HepG2 (cell line): ENCODE results near the gene GRIK2. TPM values are rescaled to one million over a fixed set of nuclear protein-coding genes. Genes with fewer than 3 reads are reported as not detected.

Source experiments
- ATAC-seq: fragments of 200-7000 bp; cut with Tn5 transposase; 3 replicates; pipeline ENCODE4 v1.9.1; 2020; ENCODE audit warnings: mild to moderate bottlenecking, moderate library complexity
- BruUV-seq: library from RNA; stranded (reverse); fragments of 400-500 nt; replicated peaks from 2 replicates; lab custom pipeline; 2021; lab: Mats Ljungman, UMichigan
- CTCF ChIA-PET: fragments of 300-600 bp; formaldehyde crosslinking; extraction: SDS; loops from one replicate; lab custom pipeline; 2021; ENCODE audit warnings: low total read pairs, inconsistent platforms, low intra/inter-chr PET ratio; lab: Yijun Ruan, JAX
- POLR2A ChIA-PET: fragments of 350-600 bp; sonication (Branson Sonifier 250); formaldehyde crosslinking; loops from one replicate; lab custom pipeline; 2020; ENCODE audit warnings: antibody characterized with exemption, inconsistent platforms; lab: Yijun Ruan, JAX
- DNase-seq: peaks from one replicate; pipeline ENCODE4 v3.0.0-alpha.2; 2015; ENCODE audit warnings: low spot score
- FAIRE-seq: peaks from 3 replicates; lab custom pipeline; 2011; peaks lifted over from hg19 to GRCh38; lab: Jason Lieb, UNC
- H2AFZ ChIP-seq: one replicate; pipeline ENCODE4 v1.6.1; 2011; ENCODE audit warnings: low read length, inconsistent platforms
- H3K27ac ChIP-seq: fragments of 300-600 bp; 3 replicates; pipeline ENCODE4 v1.8.0; 2011; ENCODE audit warnings: mixed run types, mild to moderate bottlenecking, mixed read lengths, low read length, inconsistent platforms; ENCODE audit not compliant: insufficient read depth; ENCODE audit errors: extremely low read length
- H3K27me3 ChIP-seq, 2 experiments: fragments of 200-600 bp in 1 of 2; 2 replicates in 1 of 2; 3 replicates in 1 of 2; pipeline versions ENCODE4 v1.6.0 to v1.8.0; 2011; ENCODE audit warnings: low read length in 2 of 2, mild to moderate bottlenecking in 2 of 2, moderate library complexity in 2 of 2, inconsistent platforms in 1 of 2; ENCODE audit not compliant: insufficient read depth in 2 of 2, control insufficient read depth in 1 of 2
- H3K36me3 ChIP-seq, 2 experiments: fragments of 200-600 bp in 1 of 2; replicated peaks in 1 of 2; 2 replicates in 1 of 2; 3 replicates in 1 of 2; pipeline versions ENCODE4 v1.5.1 to v1.8.0; 2011; ENCODE audit warnings: low read length in 2 of 2, inconsistent platforms in 1 of 2; ENCODE audit not compliant: insufficient read depth in 2 of 2, control insufficient read depth in 1 of 2
- H3K4me1 ChIP-seq: 2 replicates; pipeline ENCODE4 v1.5.1; 2012; ENCODE audit warnings: low read length, inconsistent platforms; ENCODE audit not compliant: insufficient read depth
- H3K4me2 ChIP-seq: 2 replicates; pipeline ENCODE4 v1.6.0; 2011; ENCODE audit warnings: low read depth, low read length, inconsistent platforms
- H3K4me3 ChIP-seq, 3 experiments: fragments of 200-600 bp in 1 of 3; sonication (generic), shearing (Covaris generic) in 1 of 3; replicated peaks in 1 of 3; 2 replicates each; pipeline ENCODE4 v1.5.1; 2011 to 2016; ENCODE audit warnings: low read length in 3 of 3, inconsistent platforms in 2 of 3, low read depth in 2 of 3, mild to moderate bottlenecking in 2 of 3, control low read depth in 1 of 3, mixed read lengths in 1 of 3; ENCODE audit not compliant: insufficient read depth in 1 of 3
- H3K79me2 ChIP-seq: one replicate; pipeline ENCODE4 v1.6.1; 2011; ENCODE audit warnings: low read length, inconsistent platforms; ENCODE audit not compliant: insufficient read depth
- H3K9ac ChIP-seq: 2 replicates; pipeline ENCODE4 v1.6.0; 2011; ENCODE audit warnings: mild to moderate bottlenecking, low read depth, low read length, inconsistent platforms; ENCODE audit not compliant: insufficient read depth
- H3K9me3 ChIP-seq: 2 replicates; pipeline ENCODE4 v1.5.1; 2012; ENCODE audit warnings: mild to moderate bottlenecking, low read length
- H4K20me1 ChIP-seq: 2 replicates; pipeline ENCODE4 v1.6.0; 2011; ENCODE audit warnings: inconsistent platforms, mild to moderate bottlenecking, low read length, moderate library complexity; ENCODE audit not compliant: insufficient read depth
- SMAD1 ChIP-seq: sonication (generic); formaldehyde crosslinking; IDR thresholded peaks from 2 replicates; pipeline ENCODE4 v1.4.0; 2020; ENCODE audit warnings: missing genetic modification reagents, low read depth, mild to moderate bottlenecking, borderline replicate concordance
- ZBTB40 ChIP-seq, 2 experiments: fragments of 450-650 bp in 1 of 2; sonication (generic) in 1 of 2; formaldehyde crosslinking in 1 of 2; IDR thresholded peaks; 2 replicates each; pipeline versions ENCODE4 v1.6.1 to v1.8.0; 2016 to 2022; ENCODE audit warnings: antibody characterized with exemption in 1 of 2, mild to moderate bottlenecking in 1 of 2, missing genetic modification reagents in 1 of 2
- WGBS: methylation state at CpG from one replicate; pipeline ENCODE4 v1.1.6; 2017; ENCODE audit warnings: low lambda C conversion rate; 5-methylcytosine and 5-hydroxymethylcytosine counted together
- in situ Hi-C: cut with HindIII; loops from 2 replicates; pipeline ENCODE4 v1.10.0; 2017; ENCODE audit warnings: low pct_unique_long_range_greater_than_20kb; ENCODE audit not compliant: extremely low pct_ligation_motif_present
- intact Hi-C: fragments of 100-400 bp; cut with micrococcal nuclease; formaldehyde crosslinking; loops from one replicate; pipeline ENCODE4 v1.10.0; 2022; ENCODE audit not compliant: unreplicated experiment
- polyA plus RNA-seq, 8 experiments: library from polyadenylated mRNA; depleted of rRNA in 3 of 8; stranded (reverse) in 7 of 8; unstranded in 1 of 8; fragments of >200 nt; fragmentation: Illumina TruSeq in 4 of 8; extraction: Trizol in 4 of 8; gene quantifications; 2 replicates each; pipeline versions ENCODE4 v1.2.1 to v1.2.3, GENCODE V29; 2011 to 2016; ENCODE audit warnings: low read depth in 4 of 8, missing spikeins in 1 of 8, mixed read lengths in 1 of 8; ENCODE audit not compliant: insufficient read depth in 1 of 8
- total RNA-seq, 5 experiments: library from RNA; depleted of rRNA; stranded (reverse); fragments of >200 nt; fragmentation: Illumina TruSeq; extraction: Trizol; gene quantifications; 2 replicates each; pipeline ENCODE4 v1.2.3, GENCODE V29; 2016; ENCODE audit warnings: low read depth in 1 of 5

The GRIK2 gene
- total and polyA plus RNA-seq, 2 of the 13 experiments (the other 11 are each of a cell fraction or from before 2014, with no cell fraction given): not detected

- no peaks in the 10 kb centered on the region for H3K4me1 ChIP-seq
- no peaks in the 10 kb centered on the region for H3K36me3 ChIP-seq
- no peak overlapping the region for H2AFZ ChIP-seq
- in situ Hi-C loops: no loop called here
- 4% methylated on average over 4 of the region's 4 CpGs for WGBS
- no peak overlapping the region for H3K27ac ChIP-seq
- H4K20me1 ChIP-seq: no peaks in the 10 kb centered on the region
- H3K4me3 ChIP-seq: no peak overlapping the region
- H3K79me2 ChIP-seq: no peaks in the 10 kb centered on the region
- H3K9me3 ChIP-seq: no peaks in the 10 kb centered on the region
- ATAC-seq (no peak), DNase-seq (no peak), FAIRE-seq (no peak)
- no TSS peak for BruUV-seq
- H3K27me3 ChIP-seq: no peaks in the 10 kb centered on the region
- TF ChIP-seq SMAD1 (CRISPR knock-in tag) (no peak), ZBTB40 (IDR thresholded peaks at IDR 0.05) (peak; percentile 95), ZBTB40 (CRISPR knock-in tag; IDR thresholded peaks at IDR 0.05) (no peak)
- intact Hi-C loops: no loop called here
- ChIA-PET POLR2A (no interaction called here), CTCF (no interaction called here)
- no peak overlapping the region for H3K9ac ChIP-seq
- H3K4me2 ChIP-seq: no peak overlapping the region
Observed at GRCh38 chr6:101365181-101365580, 28.3 kb upstream of the GRIK2 start.
